ENCODE data around the gene ALDH1A1.

DNA sequence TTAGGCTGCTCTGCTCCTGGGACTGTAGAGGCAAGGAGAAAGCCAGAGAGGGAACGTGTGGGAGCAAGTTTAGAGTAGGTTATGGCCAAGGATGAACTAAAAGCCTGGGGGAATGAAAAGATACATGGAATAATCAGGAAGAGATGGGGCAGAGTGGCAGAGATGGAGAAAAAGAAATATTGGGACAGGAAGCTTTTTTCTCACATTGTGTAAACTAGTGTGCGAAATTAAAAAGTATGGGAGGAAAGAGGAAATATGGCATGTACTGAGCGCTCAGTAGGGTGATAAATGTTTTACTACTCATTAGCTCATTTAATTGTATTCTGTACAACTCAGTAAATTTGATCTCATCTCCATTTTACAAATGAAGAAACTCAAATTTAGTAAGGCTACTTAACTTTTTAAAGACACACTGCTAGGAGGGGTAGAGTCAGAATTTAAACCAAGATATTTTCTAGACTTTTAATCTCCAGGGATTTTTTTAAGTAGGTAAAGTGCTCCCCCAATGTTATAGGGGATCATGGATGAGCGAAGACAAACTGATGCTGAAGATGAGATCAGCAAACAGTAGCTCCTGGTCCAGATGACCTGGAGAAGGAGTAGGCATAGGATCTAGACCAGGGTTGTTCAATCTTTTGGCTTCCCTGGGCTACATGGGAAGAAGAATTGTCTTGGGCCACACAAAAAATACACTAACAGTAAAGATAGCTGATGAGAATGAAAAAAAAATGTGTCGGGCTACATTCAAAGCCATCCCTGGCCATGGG, 30.8 kb downstream of the ALDH1A1 start:
- TF ChIP-seq, protein P1, sequence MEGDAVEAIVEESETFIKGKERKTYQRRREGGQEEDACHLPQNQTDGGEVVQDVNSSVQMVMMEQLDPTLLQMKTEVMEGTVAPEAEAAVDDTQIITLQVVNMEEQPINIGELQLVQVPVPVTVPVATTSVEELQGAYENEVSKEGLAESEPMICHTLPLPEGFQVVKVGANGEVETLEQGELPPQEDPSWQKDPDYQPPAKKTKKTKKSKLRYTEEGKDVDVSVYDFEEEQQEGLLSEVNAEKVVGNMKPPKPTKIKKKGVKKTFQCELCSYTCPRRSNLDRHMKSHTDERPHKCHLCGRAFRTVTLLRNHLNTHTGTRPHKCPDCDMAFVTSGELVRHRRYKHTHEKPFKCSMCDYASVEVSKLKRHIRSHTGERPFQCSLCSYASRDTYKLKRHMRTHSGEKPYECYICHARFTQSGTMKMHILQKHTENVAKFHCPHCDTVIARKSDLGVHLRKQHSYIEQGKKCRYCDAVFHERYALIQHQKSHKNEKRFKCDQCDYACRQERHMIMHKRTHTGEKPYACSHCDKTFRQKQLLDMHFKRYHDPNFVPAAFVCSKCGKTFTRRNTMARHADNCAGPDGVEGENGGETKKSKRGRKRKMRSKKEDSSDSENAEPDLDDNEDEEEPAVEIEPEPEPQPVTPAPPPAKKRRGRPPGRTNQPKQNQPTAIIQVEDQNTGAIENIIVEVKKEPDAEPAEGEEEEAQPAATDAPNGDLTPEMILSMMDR (IDR thresholded peaks at IDR 0.05; ENCODE audit: low read length) = no peak
- no peak for TF ChIP-seq EZH2 (optimal IDR thresholded peaks at IDR 0.05; ENCODE audit: low read depth, low read length)
